ENCODE results near the gene BCL2L12. TPM values are rescaled to one million over a fixed set of nuclear protein-coding genes. Genes with fewer than 3 reads are reported as not detected.
A peak's percentile ranks its signal among the peaks of the same experiment; 100 is the strongest.
"Not testable (repeated sequence)": the region's sequence is repeated elsewhere in the genome, so short reads cannot be mapped to it uniquely, and the experiment has no call there.

The BCL2L12 gene
- total RNA-seq = 18.6 and 21.2 TPM in 2 replicates

GRCh38 chr19:49665351-49666119 lies at the start of gene BCL2L12, which contains the start of gene IRF3:
TSS of gene BCL2L12 (plus strand) at chr19:49665933. CDS start at chr19:49666693, 760 bp downstream.
TSS of gene IRF3 (minus strand) at chr19:49665857. CDS start at chr19:49664838, 1,019 bp downstream.
- no peak for DNase-seq (ENCODE audit: extremely low read depth, low read depth, low spot score)

GRCh38 chr19:49616532-49616931 lies 49.2 kb upstream of the BCL2L12 start:
- DNase-seq (ENCODE audit: extremely low read depth, low read depth, low spot score) = no peak

GRCh38 chr19:49616945-49617344 lies 48.8 kb upstream of the BCL2L12 start:
- DNase-seq (ENCODE audit: extremely low read depth, low read depth, low spot score) = no peak

- DNase-seq (ENCODE audit: extremely low read depth, low read depth, low spot score) = not testable (repeated sequence)
Observed at GRCh38 chr19:49617860-49618259, 47.9 kb upstream of the BCL2L12 start.

- DNase-seq (ENCODE audit: extremely low read depth, low read depth, low spot score) = no peak
Observed at GRCh38 chr19:49624967-49625910, 40.5 kb upstream of the BCL2L12 start.

GRCh38 chr19:49626226-49626625 lies 39.5 kb upstream of the BCL2L12 start:
- DNase-seq (ENCODE audit: extremely low read depth, low read depth, low spot score) = no peak

- no peak for DNase-seq (ENCODE audit: extremely low read depth, low read depth, low spot score)
Observed at GRCh38 chr19:49629659-49630058, 36.1 kb upstream of the BCL2L12 start.

GRCh38 chr19:49631014-49631588 lies 34.6 kb upstream of the BCL2L12 start:
- no peak for DNase-seq (ENCODE audit: extremely low read depth, low read depth, low spot score)

- DNase-seq (ENCODE audit: extremely low read depth, low read depth, low spot score) = no peak
Observed at GRCh38 chr19:49631610-49632192, 34.0 kb upstream of the BCL2L12 start.

- DNase-seq (ENCODE audit: extremely low read depth, low read depth, low spot score) = no peak
Observed at GRCh38 chr19:49632576-49632975, 33.2 kb upstream of the BCL2L12 start.

- DNase-seq (ENCODE audit: extremely low read depth, low read depth, low spot score) = not testable (repeated sequence)
Observed at GRCh38 chr19:49633273-49633672, 32.5 kb upstream of the BCL2L12 start.

GRCh38 chr19:49635530-49636232 lies 30.1 kb upstream of the BCL2L12 start:
- no peak for DNase-seq (ENCODE audit: extremely low read depth, low read depth, low spot score)

- no peak for DNase-seq (ENCODE audit: extremely low read depth, low read depth, low spot score)
Observed at GRCh38 chr19:49636233-49636932, 29.4 kb upstream of the BCL2L12 start.

GRCh38 chr19:49637821-49638738 lies 27.7 kb upstream of the BCL2L12 start:
- DNase-seq (ENCODE audit: extremely low read depth, low read depth, low spot score) = no peak

GRCh38 chr19:49639401-49640112 lies 26.2 kb upstream of the BCL2L12 start:
- DNase-seq (ENCODE audit: extremely low read depth, low read depth, low spot score) = no peak

- DNase-seq (ENCODE audit: extremely low read depth, low read depth, low spot score) = peak; percentile 98
Observed at GRCh38 chr19:49640113-49640898, 25.4 kb upstream of the BCL2L12 start, which contains the start of gene RRAS. TSS of gene RRAS (minus strand) at chr19:49640143. CDS start at chr19:49640098, 45 bp downstream.

Measured in glomerular endothelial cell (primary cell).